Stomach (tissue), 9 donors: ENCODE measurements around the gene DPAGT1. TPM values are rescaled to one million over a fixed set of nuclear protein-coding genes. Genes with fewer than 3 reads are reported as not detected.

ENCODE experiments used
- DNase-seq, 2 donors: peaks; one replicate each; pipeline versions ENCODE4 v3.0.0 to v3.0.0-alpha.2; 2013 to 2019
- H3K27ac ChIP-seq, 5 donors: fragments of 200-600 bp in 4 of 5; sonication (generic) in 4 of 5; one replicate each; pipeline ENCODE4 v1.5.1; 2013 to 2019; ENCODE audit warnings: mild to moderate bottlenecking in 1 of 5, moderate library complexity in 1 of 5
- H3K27me3 ChIP-seq, 3 donors: fragments of 200-600 bp; sonication (generic); one replicate each; pipeline ENCODE4 v1.5.1; 2017 to 2019; ENCODE audit warnings: mixed run types in 1 of 3
- H3K36me3 ChIP-seq, 4 donors: fragments of 200-600 bp; sonication (generic); 1 replicate in 3 of 4; 2 replicates in 1 of 4; pipeline ENCODE4 v1.5.1; 2016 to 2019
- H3K4me1 ChIP-seq, 4 donors: fragments of 200-600 bp; sonication (generic); one replicate each; pipeline ENCODE4 v1.5.1; 2016 to 2019
- H3K4me3 ChIP-seq, 4 donors: fragments of 200-600 bp; sonication (generic) in 3 of 4; one replicate each; pipeline ENCODE4 v1.5.1; 2016 to 2019; ENCODE audit warnings: mild to moderate bottlenecking in 1 of 4
- H3K9me3 ChIP-seq, 4 donors: fragments of 200-600 bp; sonication (generic); one replicate each; pipeline ENCODE4 v1.5.1; 2016 to 2019
- EP300 ChIP-seq: sonication (generic); formaldehyde crosslinking; IDR thresholded peaks from one replicate; pipeline ENCODE4 v1.6.1; 2017; ENCODE audit warnings: antibody characterized with exemption
- POLR2A ChIP-seq, 4 donors: fragments of 450-650 bp; IDR thresholded peaks; one replicate each; pipeline ENCODE4 v1.6.1; 2016; ENCODE audit warnings: antibody characterized with exemption in 4 of 4, control low read depth in 2 of 4, mild to moderate bottlenecking in 1 of 4, moderate library complexity in 1 of 4
- POLR2AphosphoS5 ChIP-seq, 3 donors: sonication (generic); formaldehyde crosslinking; IDR thresholded peaks; one replicate each; pipeline ENCODE4 v1.6.1; 2016; ENCODE audit warnings: antibody characterized with exemption in 3 of 3
- WGBS, 5 donors: extraction: QIAGEN DNeasy Blood & Tissue Kit in 3 of 5; methylation state at CpG; one replicate each; pipeline versions ENCODE4 v1.1.5 to v1.1.7; 2013 to 2018; 5-methylcytosine and 5-hydroxymethylcytosine counted together
- intact Hi-C: fragments of 100-400 bp; cut with DNase I; formaldehyde crosslinking; loops from one replicate; pipeline ENCODE4 v1.15.1; 2023; ENCODE audit warnings: low total_unique reads
- polyA plus RNA-seq, 3 donors: library from polyadenylated mRNA; stranded (reverse); fragments of 200-250 nt; gene quantifications; one replicate each; pipeline ENCODE4 v1.2.3, GENCODE V29; 2013
- total RNA-seq, 5 donors: library from RNA; depleted of rRNA; stranded (reverse); fragments of >200 nt; gene quantifications; one replicate each; pipeline versions ENCODE4 v1.1.0 to v1.2.3, GENCODE V29; 2014 to 2016
- TF ChIP-seq, protein P1 (sequence below), 7 experiments: fragments of 450-650 bp in 4 of 7; fragments of 200-600 bp in 3 of 7; sonication (generic) in 3 of 7; IDR thresholded peaks; one replicate each; pipeline ENCODE4 v1.5.1; 2016 to 2019; ENCODE audit warnings: antibody characterized with exemption in 7 of 7, control low read depth in 2 of 7, mild to moderate bottlenecking in 1 of 7
- donor health status: healthy with polysubstance abuse.
- donor health status: Bipolar disorder and iron deficiency.
- donor health status: healthy.

The DPAGT1 gene
- total and polyA plus RNA-seq, 8 donors = 2.3 to 28.5 (median 14.5) TPM

DNA sequence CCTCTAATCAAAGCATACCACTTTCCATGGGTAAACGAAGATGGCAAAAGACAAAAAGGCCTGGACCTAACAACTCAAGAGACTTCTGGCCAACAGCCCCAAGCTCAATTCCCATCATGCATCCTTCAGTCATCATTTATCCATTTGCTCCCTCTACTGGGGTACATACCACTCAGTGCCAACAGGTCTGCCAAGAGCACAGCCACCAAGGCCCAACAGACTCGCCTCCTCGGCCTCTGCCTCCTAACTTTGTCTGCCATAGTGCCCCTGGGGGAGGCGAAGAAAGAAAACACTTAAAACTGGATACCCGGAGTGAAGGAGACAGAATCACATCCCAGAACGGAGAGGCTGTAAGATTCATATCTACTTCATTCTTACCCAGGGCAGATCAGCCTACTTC lies 45.8 kb downstream of the DPAGT1 start:
- Histone ChIP-seq H3K9me3 (no peaks in the 10 kb centered on the region), H3K4me1 (peaks cover 20 to 39% (median 32%) of the 10 kb centered on the region in 4 donors), H3K4me3 (peak overlapping the region; percentile 94 to 98 (median 96)), H3K36me3 (peaks cover 40 to 47% (median 45%) of the 10 kb centered on the region in 4 donors), H3K27me3 (no peaks in the 10 kb centered on the region), H3K27ac (peak overlapping the region; percentile 84 to 95 (median 93))
- peak in 1 of 2 donors; percentile 32 for DNase-seq
- TF ChIP-seq EP300 (no peak), POLR2AphosphoS5 (IDR thresholded peaks at IDR 0.05) (no peak), POLR2A (IDR thresholded peaks at IDR 0.05) (no peak)
- TF ChIP-seq, protein P1, sequence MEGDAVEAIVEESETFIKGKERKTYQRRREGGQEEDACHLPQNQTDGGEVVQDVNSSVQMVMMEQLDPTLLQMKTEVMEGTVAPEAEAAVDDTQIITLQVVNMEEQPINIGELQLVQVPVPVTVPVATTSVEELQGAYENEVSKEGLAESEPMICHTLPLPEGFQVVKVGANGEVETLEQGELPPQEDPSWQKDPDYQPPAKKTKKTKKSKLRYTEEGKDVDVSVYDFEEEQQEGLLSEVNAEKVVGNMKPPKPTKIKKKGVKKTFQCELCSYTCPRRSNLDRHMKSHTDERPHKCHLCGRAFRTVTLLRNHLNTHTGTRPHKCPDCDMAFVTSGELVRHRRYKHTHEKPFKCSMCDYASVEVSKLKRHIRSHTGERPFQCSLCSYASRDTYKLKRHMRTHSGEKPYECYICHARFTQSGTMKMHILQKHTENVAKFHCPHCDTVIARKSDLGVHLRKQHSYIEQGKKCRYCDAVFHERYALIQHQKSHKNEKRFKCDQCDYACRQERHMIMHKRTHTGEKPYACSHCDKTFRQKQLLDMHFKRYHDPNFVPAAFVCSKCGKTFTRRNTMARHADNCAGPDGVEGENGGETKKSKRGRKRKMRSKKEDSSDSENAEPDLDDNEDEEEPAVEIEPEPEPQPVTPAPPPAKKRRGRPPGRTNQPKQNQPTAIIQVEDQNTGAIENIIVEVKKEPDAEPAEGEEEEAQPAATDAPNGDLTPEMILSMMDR (IDR thresholded peaks at IDR 0.05) = no peak
- WGBS, 5 donors = 18 to 33% (median 29%) methylated on average over 6 of the region's 6 CpGs
- intact Hi-C loops = no loop called here

DNA sequence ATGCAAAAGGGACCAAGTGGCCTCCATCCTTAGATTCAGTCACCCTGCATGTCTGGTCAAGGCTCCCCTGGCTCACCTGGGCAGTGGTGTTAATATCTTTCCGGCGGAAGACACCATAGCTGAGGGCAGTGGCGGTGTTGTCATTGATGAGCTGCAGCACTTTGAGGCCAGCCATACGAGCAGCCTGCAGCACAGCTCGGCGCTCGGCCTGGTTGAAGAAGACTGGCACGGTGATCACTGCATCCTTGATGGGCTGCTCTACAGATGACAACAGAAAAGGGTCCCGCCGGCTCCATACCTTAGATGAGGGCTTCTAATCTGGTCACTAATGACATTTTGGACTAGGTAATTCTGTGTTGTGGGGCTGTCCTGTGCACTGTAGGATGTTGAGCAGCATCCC lies 47.2 kb downstream of the DPAGT1 start:
- intact Hi-C loops = no loop called here
- DNase-seq = no peak
- no peak for TF ChIP-seq POLR2AphosphoS5 (IDR thresholded peaks at IDR 0.05)
- no peak for TF ChIP-seq POLR2A (IDR thresholded peaks at IDR 0.05)
- TF ChIP-seq, protein P1 (IDR thresholded peaks at IDR 0.05) = no peak
- TF ChIP-seq EP300 = no peak
- Histone ChIP-seq H3K4me3 (no peak overlapping the region), H3K9me3 (no peaks in the 10 kb centered on the region), H3K27ac (no peak overlapping the region), H3K27me3 (no peaks in the 10 kb centered on the region), H3K36me3 (peaks cover 51 to 62% (median 59%) of the 10 kb centered on the region in 4 donors), H3K4me1 (peaks cover 20 to 39% (median 32%) of the 10 kb centered on the region in 4 donors)
- 88 to 97% (median 95%) methylated on average over 3 to 10 of the region's 10 CpGs for WGBS, 5 donors

DNA sequence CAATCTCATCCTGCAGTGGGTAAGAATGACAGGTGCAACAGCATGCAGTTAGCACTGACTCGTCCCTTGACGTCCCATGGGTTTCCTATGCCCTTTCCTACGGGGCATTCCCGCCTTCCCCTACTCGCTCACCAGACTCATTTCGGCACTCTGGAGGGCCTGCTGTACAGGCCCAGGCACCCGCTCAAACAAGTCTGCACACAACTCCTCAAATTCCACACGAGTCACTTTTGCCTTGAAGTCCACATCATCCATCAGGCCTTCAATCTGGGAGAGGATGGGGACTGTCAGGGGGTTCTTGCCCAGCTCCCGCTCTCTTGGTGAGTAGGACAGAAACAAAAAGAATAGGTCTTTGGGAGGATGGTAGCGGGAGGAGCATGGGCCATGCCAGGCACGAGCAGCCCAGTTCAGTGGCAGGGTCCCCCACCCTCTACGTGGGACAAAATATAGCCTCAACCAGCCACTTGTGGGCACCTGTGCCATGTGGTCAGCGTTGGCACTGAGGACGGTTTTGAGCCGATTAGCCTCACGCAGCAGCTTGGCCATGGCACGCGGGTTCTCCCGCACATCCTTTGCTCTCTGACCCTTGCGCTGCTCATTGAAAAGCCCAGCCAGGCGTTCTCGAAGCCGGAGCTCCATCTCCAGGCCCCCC lies 49.4 kb downstream of the DPAGT1 start:
- intact Hi-C loops = no loop called here
- H3K36me3 ChIP-seq = peaks cover 72 to 83% (median 81%) of the 10 kb centered on the region in 4 donors

DNA sequence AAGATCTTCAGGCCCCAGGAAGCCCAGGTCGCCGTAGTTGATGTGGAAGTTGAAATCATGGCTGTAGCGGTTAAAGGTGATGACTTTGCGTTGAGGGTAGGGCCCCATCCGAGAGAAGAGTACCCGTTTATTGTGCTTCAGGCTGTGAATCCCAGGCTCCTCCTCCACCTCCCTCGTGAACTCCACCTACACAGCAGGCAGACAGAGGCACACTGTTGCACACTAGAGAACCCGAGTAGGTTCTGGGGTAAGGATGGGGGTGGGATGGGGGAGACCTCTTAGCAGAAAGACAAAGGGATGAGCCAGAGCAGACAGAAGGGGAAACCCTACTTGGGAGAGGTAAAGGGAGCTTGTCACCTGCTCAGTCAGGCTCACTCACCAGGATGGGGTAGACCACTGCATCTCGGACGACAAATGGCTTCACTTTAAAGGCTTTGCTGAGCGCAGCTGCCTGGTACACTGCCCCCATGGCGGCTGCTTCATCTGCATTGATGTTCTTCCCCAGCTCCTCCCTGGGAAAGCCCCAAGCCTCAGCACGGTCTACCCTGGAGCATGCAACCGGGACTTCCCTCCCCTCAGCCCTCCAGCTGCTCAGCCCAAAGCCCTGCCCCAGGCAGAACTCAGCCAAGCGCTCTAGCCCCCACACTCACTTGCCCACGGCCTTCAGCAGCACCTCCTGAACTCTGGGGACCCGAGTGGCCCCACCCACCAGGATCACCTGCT lies 50.1 kb downstream of the DPAGT1 start:
- no peak for DNase-seq
- 76 to 86% (median 83%) methylated on average over 17 of the region's 17 CpGs for WGBS, 5 donors
- Histone ChIP-seq H3K9me3 (no peaks in the 10 kb centered on the region), H3K4me3 (no peak overlapping the region), H3K27ac (no peak overlapping the region), H3K36me3 (peaks cover 79 to 90% (median 88%) of the 10 kb centered on the region in 4 donors), H3K4me1 (peaks cover 13 to 27% (median 23%) of the 10 kb centered on the region in 4 donors), H3K27me3 (no peaks in the 10 kb centered on the region)
- TF ChIP-seq POLR2AphosphoS5 (IDR thresholded peaks at IDR 0.05) (no peak), EP300 (no peak), POLR2A (IDR thresholded peaks at IDR 0.05) (no peak)
- TF ChIP-seq, protein P1 (IDR thresholded peaks at IDR 0.05) = no peak
- intact Hi-C loops = no loop called here

More for the DNA sequence above, 49.4 kb downstream of the DPAGT1 start:
- TF ChIP-seq POLR2A (IDR thresholded peaks at IDR 0.05) (no peak), POLR2AphosphoS5 (IDR thresholded peaks at IDR 0.05) (no peak), EP300 (no peak)
- TF ChIP-seq, protein P1 (IDR thresholded peaks at IDR 0.05) = no peak
- H3K4me1 ChIP-seq = peaks cover 13 to 28% (median 23%) of the 10 kb centered on the region in 4 donors
- no peak overlapping the region for H3K27ac ChIP-seq
- no peak for DNase-seq
- H3K27me3 ChIP-seq = no peaks in the 10 kb centered on the region
- H3K4me3 ChIP-seq = no peak overlapping the region
- no peaks in the 10 kb centered on the region for H3K9me3 ChIP-seq
- 91 to 95% (median 92%) methylated on average over 18 to 23 of the region's 23 CpGs for WGBS, 5 donors
